ENCODE measurements around the gene BMPR2. TPM values are rescaled to one million over a fixed set of nuclear protein-coding genes. Genes with fewer than 3 reads are reported as not detected.
"Not testable (repeated sequence)": the region's sequence is repeated elsewhere in the genome, so short reads cannot be mapped to it uniquely, and the experiment has no call there.

The BMPR2 gene
- total and polyA plus RNA-seq, 2 donors (not counting 1 experiment from before 2014, with no cell fraction given): 3.1 to 24.6 TPM

DNA sequence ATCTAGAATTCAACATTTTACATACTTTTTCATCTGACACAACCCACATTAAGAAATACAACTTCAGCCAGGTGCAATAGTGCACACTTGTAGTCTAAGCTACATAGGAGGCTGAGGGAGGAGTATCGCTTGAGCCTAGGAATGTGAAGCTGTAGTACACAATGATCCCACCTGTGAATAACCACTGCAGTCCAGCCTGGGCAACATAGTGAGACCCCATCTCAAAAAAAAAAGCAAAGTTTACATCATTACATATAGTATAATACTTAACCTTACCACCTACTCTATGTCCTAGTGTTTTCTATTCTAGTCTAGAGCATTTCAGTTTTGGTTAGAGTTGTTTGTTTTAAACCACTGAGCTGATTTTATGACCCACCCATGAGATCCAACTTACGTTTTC lies 172.1 kb downstream of the BMPR2 start:
- H3K4me1 ChIP-seq (ENCODE audit: control insufficient read depth in 2 of 2, insufficient read depth in 2 of 2, low read length in 2 of 2): no peaks in the 10 kb centered on the region
- H4K20me1 ChIP-seq (ENCODE audit: control insufficient read depth, insufficient read depth, low read length, poor library complexity, severe bottlenecking): no peaks in the 10 kb centered on the region
- ChIA-PET CTCF (no interaction called here), POLR2A (no interaction called here)
- no peak overlapping the region for H3K9ac ChIP-seq (ENCODE audit: low read length)
- H3K79me2 ChIP-seq (ENCODE audit: control insufficient read depth, insufficient read depth, low read length): no peaks in the 10 kb centered on the region
- no peak overlapping the region for H3K4me3 Mint-ChIP-seq
- H3K27me3 Mint-ChIP-seq: no peaks in the 10 kb centered on the region
- DNase-seq (no peak), ATAC-seq (ENCODE audit: low read depth) (no peak)
- H3K9me3 ChIP-seq (ENCODE audit: control extremely low read depth in 1 of 3, control insufficient read depth in 2 of 3, insufficient read depth in 1 of 3, low read length in 2 of 3): no peaks in the 10 kb centered on the region
- H3K27ac Mint-ChIP-seq: no peak overlapping the region
- H3K4me3 ChIP-seq (ENCODE audit: control extremely low read depth in 1 of 5, extremely low read depth in 1 of 5, insufficient read depth in 1 of 5, low read depth in 2 of 5, low read length in 4 of 5): no peak overlapping the region
- no peak overlapping the region for H2AFZ ChIP-seq (ENCODE audit: insufficient read depth, low read depth, low read length, poor library complexity, severe bottlenecking)
- no CpG with 5 or more reads among the region's 2 CpGs for WGBS (ENCODE audit: insufficient coverage)
- H3K27ac ChIP-seq (ENCODE audit: low read length in 2 of 2): no peak overlapping the region
- no peak overlapping the region for H3K4me2 ChIP-seq (replicated peaks; ENCODE audit: low read depth, low read length, poor library complexity, severe bottlenecking)
- TF ChIP-seq, protein P1, sequence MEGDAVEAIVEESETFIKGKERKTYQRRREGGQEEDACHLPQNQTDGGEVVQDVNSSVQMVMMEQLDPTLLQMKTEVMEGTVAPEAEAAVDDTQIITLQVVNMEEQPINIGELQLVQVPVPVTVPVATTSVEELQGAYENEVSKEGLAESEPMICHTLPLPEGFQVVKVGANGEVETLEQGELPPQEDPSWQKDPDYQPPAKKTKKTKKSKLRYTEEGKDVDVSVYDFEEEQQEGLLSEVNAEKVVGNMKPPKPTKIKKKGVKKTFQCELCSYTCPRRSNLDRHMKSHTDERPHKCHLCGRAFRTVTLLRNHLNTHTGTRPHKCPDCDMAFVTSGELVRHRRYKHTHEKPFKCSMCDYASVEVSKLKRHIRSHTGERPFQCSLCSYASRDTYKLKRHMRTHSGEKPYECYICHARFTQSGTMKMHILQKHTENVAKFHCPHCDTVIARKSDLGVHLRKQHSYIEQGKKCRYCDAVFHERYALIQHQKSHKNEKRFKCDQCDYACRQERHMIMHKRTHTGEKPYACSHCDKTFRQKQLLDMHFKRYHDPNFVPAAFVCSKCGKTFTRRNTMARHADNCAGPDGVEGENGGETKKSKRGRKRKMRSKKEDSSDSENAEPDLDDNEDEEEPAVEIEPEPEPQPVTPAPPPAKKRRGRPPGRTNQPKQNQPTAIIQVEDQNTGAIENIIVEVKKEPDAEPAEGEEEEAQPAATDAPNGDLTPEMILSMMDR (IDR thresholded peaks at IDR 0.05): no peak
- no peak for TF ChIP-seq EZH2 (IDR thresholded peaks at IDR 0.05; ENCODE audit: borderline replicate concordance, insufficient read depth, low read depth, low read length, poor library complexity, severe bottlenecking)
- H3K9me3 Mint-ChIP-seq (ENCODE audit: insufficient read depth): no peaks in the 10 kb centered on the region
- no peaks in the 10 kb centered on the region for H3K27me3 ChIP-seq (replicated peaks in 1 of 4; ENCODE audit: control extremely low read depth in 1 of 4, control insufficient read depth in 3 of 4, insufficient read depth in 4 of 4, low read length in 3 of 4)
- intact Hi-C loops (cut with micrococcal nuclease): no loop called here
- no peaks in the 10 kb centered on the region for H3K4me1 Mint-ChIP-seq
- H3K36me3 ChIP-seq (replicated peaks in 1 of 2; ENCODE audit: control extremely low read depth in 1 of 2, control insufficient read depth in 1 of 2, extremely low read depth in 1 of 2, insufficient read depth in 2 of 2, low read length in 1 of 2): peaks cover 0 to 3% of the 10 kb centered on the region in 2 experiments

DNA sequence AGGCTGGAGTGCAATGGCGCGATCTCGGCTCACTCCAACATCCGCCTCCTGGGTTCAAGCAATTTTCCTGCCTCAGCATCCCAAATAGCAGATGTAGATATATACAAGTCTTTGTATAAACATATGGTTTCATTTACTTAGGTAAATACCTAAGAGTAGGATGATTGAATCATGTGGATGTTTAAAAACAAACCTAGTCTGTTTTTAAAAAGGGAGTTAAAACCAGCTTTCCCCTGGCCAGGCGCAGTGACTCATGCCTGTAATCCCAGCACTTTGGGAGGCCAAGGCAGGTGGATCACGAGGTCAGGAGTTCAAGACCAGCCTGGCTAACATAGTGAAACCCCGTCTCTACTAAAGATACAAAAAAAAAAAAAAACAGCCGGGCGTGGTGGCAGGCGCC lies 174.9 kb downstream of the BMPR2 start:
- H3K4me1 ChIP-seq (ENCODE audit: control insufficient read depth in 2 of 2, insufficient read depth in 2 of 2, low read length in 2 of 2); intact Hi-C loops (cut with micrococcal nuclease): not testable (repeated sequence)

More for the DNA sequence above, 174.9 kb downstream of the BMPR2 start:
- not testable (repeated sequence) for H3K27me3 Mint-ChIP-seq; H3K36me3 ChIP-seq (replicated peaks in 1 of 2; ENCODE audit: control extremely low read depth in 1 of 2, control insufficient read depth in 1 of 2, extremely low read depth in 1 of 2, insufficient read depth in 2 of 2, low read length in 1 of 2); H3K27ac ChIP-seq (ENCODE audit: low read length in 2 of 2); H4K20me1 ChIP-seq (ENCODE audit: control insufficient read depth, insufficient read depth, low read length, poor library complexity, severe bottlenecking); H3K4me3 ChIP-seq (ENCODE audit: control extremely low read depth in 1 of 5, extremely low read depth in 1 of 5, insufficient read depth in 1 of 5, low read depth in 2 of 5, low read length in 4 of 5); H3K9ac ChIP-seq (ENCODE audit: low read length); H3K9me3 Mint-ChIP-seq (ENCODE audit: insufficient read depth); DNase-seq; H3K27me3 ChIP-seq (replicated peaks in 1 of 4; ENCODE audit: control extremely low read depth in 1 of 4, control insufficient read depth in 3 of 4, insufficient read depth in 4 of 4, low read length in 3 of 4); H3K9me3 ChIP-seq (ENCODE audit: control extremely low read depth in 1 of 3, control insufficient read depth in 2 of 3, insufficient read depth in 1 of 3, low read length in 2 of 3); H3K4me1 Mint-ChIP-seq; ATAC-seq (ENCODE audit: low read depth); H3K27ac Mint-ChIP-seq; H3K4me3 Mint-ChIP-seq; H3K4me2 ChIP-seq (replicated peaks; ENCODE audit: low read depth, low read length, poor library complexity, severe bottlenecking); H3K79me2 ChIP-seq (ENCODE audit: control insufficient read depth, insufficient read depth, low read length); H2AFZ ChIP-seq (ENCODE audit: insufficient read depth, low read depth, low read length, poor library complexity, severe bottlenecking)
- CTCF ChIA-PET: interaction anchor here (0.6 kb wide), 1 partner anchor 23 kb away, joined by 3 read pairs; no protein-coding TSS in a partner anchor
- 90% methylated on average over 2 of the region's 10 CpGs for WGBS (ENCODE audit: insufficient coverage)
- POLR2A ChIA-PET: interaction anchor here (0.7 kb wide), 1 partner anchor 57 kb away, joined by 3 read pairs; no protein-coding TSS in a partner anchor
